Keratinocyte (primary cell): ENCODE data around the gene HTR3E.

Experiments
- CTCF ChIP-seq, 3 experiments: IDR thresholded peaks in 1 of 3; conservative IDR thresholded peaks in 1 of 3; optimal IDR thresholded peaks in 1 of 3; 2 replicates in 2 of 3; 3 replicates in 1 of 3; pipeline versions ENCODE3 to v1.5.1; 2011; ENCODE audit warnings: low read length in 3 of 3, mild to moderate bottlenecking in 3 of 3, moderate library complexity in 2 of 3, control low read depth in 1 of 3, inconsistent platforms in 1 of 3; ENCODE audit not compliant: insufficient read depth in 2 of 3; ENCODE audit errors: extremely low read depth in 1 of 3
- EZH2 ChIP-seq: IDR thresholded peaks from one replicate; pipeline ENCODE4 v1.6.1; 2012; ENCODE audit warnings: inconsistent platforms, mild to moderate bottlenecking, low read length, moderate library complexity

GRCh38 chr3:184133840-184134745 lies 37.2 kb downstream of the HTR3E start:
- TF ChIP-seq CTCF (optimal IDR thresholded peaks at IDR 0.05 in 1 of 3, IDR thresholded peaks at IDR 0.05 in 1 of 3, conservative IDR thresholded peaks at IDR 0.05 in 1 of 3; ENCODE audit: extremely low read depth in 1 of 3, insufficient read depth in 2 of 3, low read length in 3 of 3) (peak in 1 of 3 experiments; percentile 1), EZH2 (no peak)
